Activated CD4-positive, CD25-positive, alpha-beta regulatory T cell treated with anti-CD3 and anti-CD28 coated beads, Interleukin-2, amount 50 U/mL, for 72 hours (primary cell): ENCODE results near the gene RNF212.
"Not testable (repeated sequence)": the region's sequence is repeated elsewhere in the genome, so short reads cannot be mapped to it uniquely, and the experiment has no call there.

ENCODE experiments used
- DNase-seq: peaks from one replicate; pipeline ENCODE4 v3.0.0; 2021

The RNF212 gene

GRCh38 chr4:1060621-1061020 is 52.7 kb downstream of the RNF212 start:
- no peak for DNase-seq

GRCh38 chr4:1060121-1060520 is 53.2 kb downstream of the RNF212 start:
- no peak for DNase-seq

- no peak for DNase-seq
Observed at GRCh38 chr4:1058997-1059665, 54.2 kb downstream of the RNF212 start.

- peak; percentile 17 for DNase-seq
Observed at GRCh38 chr4:1058198-1058996, 55.0 kb downstream of the RNF212 start.

- no peak for DNase-seq
Observed at GRCh38 chr4:1057403-1057745, 56.0 kb downstream of the RNF212 start.

- DNase-seq: peak; percentile 8
Observed at GRCh38 chr4:1056671-1057402, 56.5 kb downstream of the RNF212 start.

GRCh38 chr4:1055721-1056590 is 57.4 kb downstream of the RNF212 start:
- peak; percentile 75 for DNase-seq

GRCh38 chr4:1055243-1055701 is 58.1 kb downstream of the RNF212 start:
- DNase-seq: not testable (repeated sequence)

GRCh38 chr4:1054696-1055242 is 58.6 kb downstream of the RNF212 start:
- DNase-seq: not testable (repeated sequence)

GRCh38 chr4:1053891-1054290 is 59.5 kb downstream of the RNF212 start:
- DNase-seq: not testable (repeated sequence)

- no peak for DNase-seq
Observed at GRCh38 chr4:1053080-1053661, 60.2 kb downstream of the RNF212 start.

GRCh38 chr4:1052231-1052671 is 61.1 kb downstream of the RNF212 start:
- DNase-seq: no peak

GRCh38 chr4:1051472-1051871 is 61.9 kb downstream of the RNF212 start:
- DNase-seq: no peak

- peak; percentile 25 for DNase-seq
Observed at GRCh38 chr4:1050486-1051213, 62.7 kb downstream of the RNF212 start.

GRCh38 chr4:1049591-1049905 is 63.8 kb downstream of the RNF212 start:
- peak; percentile 21 for DNase-seq

- peak; percentile 31 for DNase-seq
Observed at GRCh38 chr4:1048773-1049590, 64.4 kb downstream of the RNF212 start.

- peak; percentile 27 for DNase-seq
Observed at GRCh38 chr4:1047976-1048772, 65.2 kb downstream of the RNF212 start.

- peak; percentile 32 for DNase-seq
Observed at GRCh38 chr4:1047106-1047975, 66.0 kb downstream of the RNF212 start.
